Epithelial cell of alveolus of lung (primary cell): ENCODE data around the gene AIFM3. TPM values are rescaled to one million over a fixed set of nuclear protein-coding genes. Genes with fewer than 3 reads are reported as not detected.

Source experiments
- total RNA-seq: library from RNA; depleted of rRNA; stranded (reverse); fragments of >200 nt; gene quantifications from 2 replicates; pipeline ENCODE4 v1.2.1, GENCODE V29; 2015

The AIFM3 gene, protein sequence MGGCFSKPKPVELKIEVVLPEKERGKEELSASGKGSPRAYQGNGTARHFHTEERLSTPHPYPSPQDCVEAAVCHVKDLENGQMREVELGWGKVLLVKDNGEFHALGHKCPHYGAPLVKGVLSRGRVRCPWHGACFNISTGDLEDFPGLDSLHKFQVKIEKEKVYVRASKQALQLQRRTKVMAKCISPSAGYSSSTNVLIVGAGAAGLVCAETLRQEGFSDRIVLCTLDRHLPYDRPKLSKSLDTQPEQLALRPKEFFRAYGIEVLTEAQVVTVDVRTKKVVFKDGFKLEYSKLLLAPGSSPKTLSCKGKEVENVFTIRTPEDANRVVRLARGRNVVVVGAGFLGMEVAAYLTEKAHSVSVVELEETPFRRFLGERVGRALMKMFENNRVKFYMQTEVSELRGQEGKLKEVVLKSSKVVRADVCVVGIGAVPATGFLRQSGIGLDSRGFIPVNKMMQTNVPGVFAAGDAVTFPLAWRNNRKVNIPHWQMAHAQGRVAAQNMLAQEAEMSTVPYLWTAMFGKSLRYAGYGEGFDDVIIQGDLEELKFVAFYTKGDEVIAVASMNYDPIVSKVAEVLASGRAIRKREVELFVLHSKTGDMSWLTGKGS
- 0.13 and 0.80 TPM in 2 replicates for total RNA-seq

GRCh38 chr22:20966883-20967696, at the start of gene AIFM3:
TSS of gene AIFM3 (plus strand) at chr22:20967255. CDS start at chr22:20967945, 690 bp downstream.

GRCh38 chr22:20981787-20982562, 14.9 kb downstream of the AIFM3 start, which contains the start of gene LZTR1:
TSS of gene LZTR1 (plus strand) at chr22:20982297. CDS start at chr22:20982372, 75 bp downstream.

DNA sequence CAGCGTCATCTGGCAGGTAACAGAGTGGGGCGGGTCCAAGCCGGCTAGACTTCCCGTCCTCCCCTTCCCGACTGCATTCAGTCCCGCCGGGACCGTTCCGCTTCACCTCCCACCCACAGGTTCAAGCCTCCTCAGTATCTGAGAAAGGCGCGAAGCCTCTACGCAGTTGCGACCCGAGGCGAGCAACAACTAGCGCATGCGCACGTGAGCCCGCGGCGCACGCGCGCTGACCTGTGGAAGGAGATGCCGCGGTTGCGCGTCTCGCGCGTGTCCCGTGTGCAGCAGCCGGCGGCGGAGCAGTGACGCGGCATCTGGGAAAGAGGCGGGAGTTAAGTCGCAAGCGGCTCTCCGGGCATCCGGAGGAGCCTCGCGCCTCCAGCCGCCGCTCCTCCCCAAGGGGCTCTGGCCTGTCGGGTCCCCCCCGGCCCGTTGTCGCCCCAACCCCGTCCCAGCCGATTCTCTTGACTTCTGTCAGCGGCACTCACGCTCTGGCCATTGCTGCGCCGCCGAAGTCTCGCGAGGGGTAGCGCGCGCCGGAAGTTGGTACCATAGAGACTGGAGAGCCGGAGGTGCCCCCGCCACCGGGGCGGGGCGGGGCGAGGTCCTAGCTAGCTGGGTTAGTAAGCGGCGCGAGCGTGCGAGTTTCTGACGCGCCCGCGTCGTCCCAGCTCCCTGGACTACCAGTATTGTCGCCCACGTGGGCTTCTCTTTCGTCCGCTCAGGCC, 34.7 kb downstream of the AIFM3 start, which contains the start of gene THAP7:
TSS of gene THAP7 (minus strand) at position 518 of the 725 bp plus-strand sequence. CDS start at position 311, 207 bp downstream.

DNA sequence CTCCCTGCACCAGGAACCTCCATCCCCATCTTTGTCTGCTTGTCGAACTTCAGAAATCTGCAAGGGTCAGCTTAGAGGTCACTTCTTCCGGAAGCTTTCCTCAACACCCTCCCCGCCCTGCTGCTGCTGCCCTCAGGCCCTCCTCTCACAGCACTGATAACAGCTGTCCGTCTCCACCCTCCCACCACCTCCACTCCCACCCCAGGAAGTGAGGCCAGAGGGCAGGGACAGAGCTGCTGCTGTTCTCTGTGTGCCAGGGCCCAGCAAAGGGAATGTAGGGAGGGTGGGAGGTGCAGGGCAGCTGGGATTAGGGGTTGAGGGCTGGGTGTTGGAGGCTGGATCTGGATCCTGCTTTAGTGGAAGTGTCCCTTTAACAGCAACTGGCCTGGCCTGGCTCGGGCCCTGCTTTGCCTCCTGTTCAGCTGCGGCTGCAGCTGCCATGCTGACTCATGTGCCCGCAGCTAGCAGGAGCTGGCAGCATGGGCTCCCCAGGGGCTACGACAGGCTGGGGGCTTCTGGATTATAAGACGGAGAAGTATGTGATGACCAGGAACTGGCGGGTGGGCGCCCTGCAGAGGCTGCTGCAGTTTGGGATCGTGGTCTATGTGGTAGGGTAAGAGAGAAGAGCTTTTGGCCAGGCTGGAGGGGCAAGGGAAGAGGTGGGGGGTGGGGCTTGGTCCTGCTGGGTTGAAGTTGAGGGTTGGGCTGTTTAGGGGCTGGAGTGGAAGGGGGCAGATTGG, 47.8 kb downstream of the AIFM3 start, which contains the start of gene P2RX6:
TSS of gene P2RX6 (plus strand) at position 440 of the 740 bp plus-strand sequence. CDS start at position 450, 10 bp downstream.

Other genes starting within 250 kb of the AIFM3 start
- gene SERPIND1, start 193.1 kb upstream of the AIFM3 start, total RNA-seq, result not detected in 2 replicates
- gene PI4KA, start 108.4 kb upstream of the AIFM3 start, total RNA-seq, result 24.5 and 35.2 TPM in 2 replicates
- 11.5 and 18.0 TPM in 2 replicates for gene SNAP29, start 108.2 kb upstream of the AIFM3 start, total RNA-seq
- gene CRKL, start 49.8 kb upstream of the AIFM3 start, total RNA-seq, result 38.0 and 43.7 TPM in 2 replicates
- gene LZTR1, start 15.0 kb downstream of the AIFM3 start, total RNA-seq, result 27.3 and 50.3 TPM in 2 replicates
- 32.7 and 38.4 TPM in 2 replicates for gene THAP7, start 34.9 kb downstream of the AIFM3 start, total RNA-seq
- under 0.01 and 2.1 TPM in 2 replicates for gene P2RX6, start 47.9 kb downstream of the AIFM3 start, total RNA-seq
- gene SLC7A4, start 65.3 kb downstream of the AIFM3 start, total RNA-seq, result 0.13 TPM in 1 of 2 replicates, not detected in the other
- not detected in 2 replicates for gene LRRC74B, start 78.7 kb downstream of the AIFM3 start, total RNA-seq